Measurements from ENCODE around the gene AGAP2.
A peak's percentile ranks its signal among the peaks of the same experiment; 100 is the strongest.
"Not testable (repeated sequence)": the region's sequence is repeated elsewhere in the genome, so short reads cannot be mapped to it uniquely, and the experiment has no call there.

The AGAP2 gene

DNA sequence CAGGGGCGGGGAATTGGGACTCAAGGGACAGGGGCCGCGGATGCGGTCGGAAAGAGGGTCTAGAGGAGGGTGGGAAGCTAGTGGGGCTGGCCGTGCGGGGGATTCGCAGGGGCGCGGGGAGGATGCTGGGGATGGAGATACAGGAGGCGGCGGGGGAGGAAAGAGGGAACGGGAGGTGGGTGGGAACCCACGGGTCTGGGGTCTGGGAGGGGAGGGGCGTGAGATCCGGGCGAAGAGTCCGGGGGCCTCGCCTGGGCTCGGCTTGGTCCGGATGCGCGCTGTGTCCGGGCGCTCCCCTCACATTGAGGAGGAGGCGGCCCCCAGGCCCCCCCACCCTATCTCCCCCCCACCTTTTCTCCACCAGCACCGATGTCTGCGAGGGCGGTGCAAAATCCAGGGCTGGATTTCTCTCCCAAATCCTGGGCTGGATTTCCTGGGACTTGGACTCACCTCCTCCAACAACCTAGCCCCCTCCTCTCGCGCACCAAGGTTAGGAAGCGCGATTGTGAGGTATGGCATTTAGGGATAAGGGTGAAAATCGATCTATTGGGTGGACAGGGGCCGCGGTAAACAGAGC is at the start of gene AGAP2:
TSS of gene AGAP2 (minus strand) at position 82 of the 577 bp plus-strand sequence. CDS start 496 bp downstream, outside the sequence.
- FAIRE-seq, result no peak

DNA sequence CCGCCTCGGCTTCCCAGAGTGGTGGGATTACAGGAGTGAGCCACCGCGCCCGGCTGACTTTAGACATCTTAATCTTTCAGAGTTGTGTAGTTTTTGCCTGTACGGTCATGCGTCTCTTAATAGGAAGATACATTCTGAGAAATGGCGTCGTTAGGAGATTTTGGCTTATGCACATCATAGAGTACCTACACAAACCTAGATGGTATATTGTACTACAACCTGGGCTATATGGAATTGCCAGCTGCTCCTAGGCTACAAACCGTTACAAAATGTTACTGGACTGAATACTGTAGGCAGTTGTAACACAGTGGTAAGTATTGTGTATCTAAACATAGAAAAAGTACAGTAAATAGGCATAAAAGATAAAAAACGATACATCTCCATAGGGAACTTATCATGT is 45.3 kb upstream of the AGAP2 start:
- FAIRE-seq, result no peak

DNA sequence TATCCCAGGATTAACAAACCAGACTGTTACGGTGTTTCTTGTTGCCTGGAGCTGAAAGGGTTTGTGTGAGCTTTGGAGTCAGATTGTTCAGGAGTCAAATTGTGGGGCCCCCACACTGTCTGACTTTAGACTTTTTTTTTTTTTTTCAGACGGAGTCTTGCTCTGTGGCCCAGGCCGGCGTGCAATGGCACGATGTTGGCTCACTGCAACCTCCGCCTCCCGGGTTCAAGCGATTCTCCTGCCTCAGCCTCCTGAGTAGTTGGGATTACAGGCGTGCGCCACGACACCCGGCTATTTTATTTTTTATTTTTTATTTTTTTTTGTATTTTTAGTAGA is 44.9 kb upstream of the AGAP2 start:
- no peak for FAIRE-seq

DNA sequence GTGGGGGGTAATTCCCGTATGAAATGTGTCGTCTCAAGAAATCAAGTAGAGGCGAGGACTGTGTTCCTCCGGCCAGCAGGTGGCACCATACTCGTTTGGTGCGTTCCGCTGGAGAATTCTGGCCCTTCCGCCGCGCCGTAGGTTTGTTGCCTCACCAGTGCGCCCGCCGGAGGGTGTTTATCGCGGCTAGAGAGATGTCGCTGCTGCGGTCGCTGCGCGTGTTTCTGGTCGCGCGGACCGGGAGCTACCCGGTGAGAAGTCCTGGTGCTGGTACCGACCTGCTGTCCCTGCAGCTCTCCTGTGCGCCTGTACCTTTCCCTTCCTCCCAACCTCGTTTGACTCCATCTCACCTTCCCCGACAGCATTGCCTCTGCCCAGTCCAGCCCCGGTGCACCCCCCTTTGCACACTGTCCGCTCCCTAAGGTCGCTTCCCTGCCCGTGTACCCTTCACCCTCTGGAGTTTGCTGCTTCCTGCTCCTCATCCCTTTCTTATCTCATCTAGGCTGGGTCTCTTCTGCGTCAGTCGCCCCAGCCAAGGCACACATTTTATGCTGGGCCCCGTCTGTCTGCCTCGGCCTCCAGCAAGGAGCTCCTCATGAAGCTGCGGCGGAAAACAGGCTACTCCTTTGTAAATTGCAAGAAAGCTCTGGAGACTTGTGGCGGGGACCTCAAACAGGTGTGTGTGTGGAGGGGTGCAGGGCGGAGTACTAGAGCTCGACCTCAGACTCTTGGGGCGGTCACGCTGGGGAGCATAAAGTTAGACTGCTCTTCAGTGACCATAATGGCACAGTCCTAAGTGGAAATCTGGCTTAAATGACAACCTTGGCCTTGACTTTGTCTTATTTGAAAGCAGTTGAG is 44.3 kb upstream of the AGAP2 start, which contains the start of gene TSFM:
TSS of gene TSFM (plus strand) at position 180 of the 858 bp plus-strand sequence. CDS start at position 195, 15 bp downstream.
- peak; percentile 67 for FAIRE-seq

DNA sequence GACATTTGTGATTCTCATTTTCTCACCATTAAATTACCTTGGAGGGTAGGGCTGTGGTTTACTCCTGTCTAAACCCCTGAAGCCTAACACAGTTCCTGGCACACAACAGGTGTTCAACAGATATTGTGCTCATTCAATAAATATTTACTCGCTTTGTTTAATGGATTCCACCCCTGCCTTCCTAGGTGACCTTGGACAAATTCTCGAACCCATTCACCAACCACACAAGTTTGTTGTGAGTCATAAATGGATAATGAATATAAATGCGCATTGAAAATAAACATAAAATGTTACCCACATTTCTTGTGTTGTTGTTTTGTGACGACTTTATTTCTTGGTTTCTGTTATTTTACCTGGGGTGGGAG is 43.7 kb upstream of the AGAP2 start:
- no peak for FAIRE-seq

DNA sequence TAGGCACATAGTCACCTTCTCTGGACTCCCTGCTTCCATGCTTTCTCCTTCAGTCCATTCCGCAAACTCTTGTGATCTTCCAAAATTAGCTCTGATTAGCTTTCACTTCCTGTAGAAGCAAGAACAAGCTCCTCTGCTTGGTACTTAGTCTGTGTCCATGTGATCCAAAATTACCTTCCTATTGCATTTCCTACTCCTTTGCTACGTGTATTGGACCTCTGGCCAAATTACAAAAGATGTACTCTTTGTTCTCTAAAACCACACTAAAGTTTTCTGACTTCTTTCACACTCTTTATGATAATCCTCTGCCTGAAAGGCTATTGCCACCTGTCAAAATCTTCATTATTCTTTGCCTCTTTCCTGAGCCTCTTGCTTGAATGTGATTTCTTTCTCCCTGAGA is 43.3 kb upstream of the AGAP2 start:
- no peak for FAIRE-seq

DNA sequence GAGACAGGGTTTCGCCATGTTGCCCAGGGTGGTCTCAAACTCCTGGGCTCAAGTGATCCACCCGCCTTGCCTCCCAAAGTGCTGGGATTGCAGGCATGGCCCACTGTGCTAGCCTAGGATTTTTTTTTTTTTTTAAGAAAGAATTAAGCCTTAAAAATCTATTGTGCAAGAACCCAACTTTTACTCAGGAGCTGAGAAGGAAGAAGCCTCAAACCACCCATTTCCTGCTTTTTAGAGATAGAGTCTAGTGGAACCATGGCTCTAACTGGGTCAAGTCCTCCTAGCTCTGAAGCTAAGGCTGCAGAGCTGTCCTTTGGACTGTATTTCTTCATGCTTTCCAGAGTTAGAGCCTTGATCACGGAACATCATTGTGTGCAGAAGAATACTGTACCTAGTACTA is 42.7 kb upstream of the AGAP2 start:
- no peak for FAIRE-seq

DNA sequence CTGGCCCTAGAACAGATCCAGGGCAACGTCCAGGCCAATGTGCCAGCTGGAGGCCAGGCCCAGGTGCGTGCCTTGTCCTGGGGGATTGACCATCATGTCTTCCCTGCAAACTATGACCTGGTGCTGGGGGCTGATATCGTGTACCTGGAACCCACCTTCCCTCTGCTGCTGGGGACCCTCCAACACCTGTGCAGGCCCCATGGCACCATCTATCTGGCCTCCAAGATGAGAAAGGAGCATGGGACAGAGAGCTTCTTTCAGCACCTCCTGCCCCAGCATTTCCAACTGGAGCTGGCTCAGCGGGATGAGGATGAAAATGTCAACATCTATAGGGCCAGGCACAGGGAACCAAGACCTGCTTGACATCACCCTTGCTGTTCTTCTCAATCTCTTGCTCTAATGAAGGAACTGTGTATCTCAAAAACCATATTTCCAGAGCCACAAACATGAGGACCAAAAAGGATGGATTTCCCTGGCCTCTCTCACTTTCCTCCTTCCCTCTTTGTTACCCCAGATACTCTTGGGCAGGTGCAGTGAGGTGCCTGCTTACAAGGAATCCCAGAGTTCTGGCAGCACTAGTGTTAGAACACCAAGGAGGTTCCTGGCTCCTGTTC is 41.8 kb upstream of the AGAP2 start:
- no peak for FAIRE-seq

DNA sequence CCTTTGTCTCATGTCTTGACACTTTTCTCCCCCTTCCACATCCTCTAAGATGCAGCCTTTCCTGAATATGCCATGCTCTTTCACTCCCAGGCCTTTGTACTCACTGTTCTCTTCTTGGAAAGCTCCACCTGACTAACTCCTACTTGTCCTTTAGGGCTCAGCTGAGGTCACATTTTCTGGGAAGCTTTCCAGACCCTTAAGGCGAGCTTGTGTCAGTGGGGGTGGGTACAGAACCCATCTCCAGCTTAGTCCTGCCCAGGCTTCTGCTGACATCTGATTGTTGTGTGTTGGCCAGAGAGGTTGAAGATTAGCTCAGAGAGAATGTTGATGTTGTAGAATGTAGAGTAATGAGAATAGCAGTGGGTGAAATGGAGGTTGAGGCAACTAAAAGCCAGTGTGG is 41.2 kb upstream of the AGAP2 start:
- FAIRE-seq, result no peak

DNA sequence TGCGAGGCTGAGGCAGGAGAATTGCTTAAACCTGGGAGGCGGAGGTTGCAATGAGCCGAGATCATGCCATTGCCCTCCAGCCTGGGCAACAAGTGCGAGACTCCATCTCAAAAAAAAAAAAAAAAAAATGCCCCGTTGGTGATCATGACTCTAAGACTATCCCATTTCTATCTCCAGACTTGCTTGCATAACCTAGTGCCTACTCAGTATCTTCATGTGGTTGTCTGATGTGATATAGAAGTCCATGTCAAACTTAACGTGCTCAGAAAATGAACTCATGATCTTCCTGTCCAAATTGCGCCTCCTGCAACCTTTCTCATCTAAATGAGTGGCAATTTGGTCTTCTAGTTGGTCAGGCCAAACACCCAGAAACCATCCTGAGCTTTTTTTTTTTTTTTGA is 39.4 kb upstream of the AGAP2 start:
- no peak for FAIRE-seq

DNA sequence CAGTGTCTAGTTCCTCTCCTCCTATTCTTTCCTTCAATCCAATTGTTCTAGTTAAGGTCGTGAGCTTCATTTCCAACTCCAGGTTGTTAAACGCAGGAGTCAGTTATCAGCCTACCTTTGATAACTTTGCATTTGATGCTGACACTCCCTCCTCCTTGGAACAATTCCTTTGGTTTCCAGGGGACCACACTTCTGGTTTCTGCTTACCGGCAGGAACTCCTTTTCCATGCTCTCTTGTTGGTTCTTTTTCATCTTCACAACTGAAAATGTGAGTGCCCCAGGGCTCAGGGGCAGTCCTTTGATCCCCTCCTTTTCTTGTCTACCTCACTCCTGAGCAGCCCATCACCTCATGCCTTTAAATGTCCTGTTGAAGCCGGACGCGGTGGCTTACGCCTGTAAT is 38.8 kb upstream of the AGAP2 start:
- FAIRE-seq, result no peak

DNA sequence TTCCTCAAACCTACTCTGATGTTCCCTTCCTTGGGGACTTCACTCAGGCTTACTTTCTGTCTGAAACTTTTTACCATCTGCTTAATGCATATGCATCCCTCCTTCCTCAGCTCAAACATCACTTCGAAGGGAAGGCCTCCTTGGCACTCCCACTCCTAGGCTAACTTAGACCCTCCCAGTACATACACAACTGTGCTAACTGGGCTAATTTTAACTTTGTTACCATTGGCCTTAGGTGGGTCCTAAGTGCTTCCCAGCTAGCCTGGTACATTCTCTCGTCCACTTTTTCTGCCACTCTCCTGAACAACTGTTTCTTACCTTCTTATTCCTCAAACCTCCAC is 37.7 kb upstream of the AGAP2 start:
- FAIRE-seq, result no peak

DNA sequence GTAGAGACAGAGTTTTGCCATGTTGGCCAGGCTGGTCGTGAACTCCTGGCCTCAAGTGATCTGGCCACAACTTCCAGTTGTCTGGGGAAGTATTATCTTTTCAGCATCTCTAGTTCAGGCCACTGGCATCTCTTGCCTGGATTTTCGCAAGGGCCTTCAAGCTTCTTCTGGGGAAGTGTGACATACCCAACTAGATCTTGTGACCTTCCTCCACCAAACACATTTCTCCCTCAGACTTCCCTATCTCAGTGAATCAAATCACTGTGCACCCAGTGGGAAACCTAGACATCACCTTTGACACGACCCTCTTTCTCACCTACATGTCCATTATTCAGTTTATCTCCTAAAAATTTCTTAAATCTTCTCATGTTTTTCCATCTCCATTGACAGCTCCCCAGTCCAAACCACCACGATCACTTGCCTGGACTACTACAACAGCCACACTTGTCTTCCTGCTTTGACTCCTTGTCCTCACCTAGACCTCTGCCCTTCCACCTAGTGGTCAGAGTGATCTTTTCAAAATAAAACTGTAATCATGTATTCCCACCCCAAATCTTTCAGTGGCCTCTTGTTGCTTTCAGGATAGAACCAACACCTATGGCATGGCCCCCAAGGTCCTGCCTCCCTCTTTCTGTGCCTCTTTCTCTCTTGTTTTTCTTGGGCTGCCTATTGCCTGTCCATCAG is 37.2 kb upstream of the AGAP2 start:
- no peak for FAIRE-seq

DNA sequence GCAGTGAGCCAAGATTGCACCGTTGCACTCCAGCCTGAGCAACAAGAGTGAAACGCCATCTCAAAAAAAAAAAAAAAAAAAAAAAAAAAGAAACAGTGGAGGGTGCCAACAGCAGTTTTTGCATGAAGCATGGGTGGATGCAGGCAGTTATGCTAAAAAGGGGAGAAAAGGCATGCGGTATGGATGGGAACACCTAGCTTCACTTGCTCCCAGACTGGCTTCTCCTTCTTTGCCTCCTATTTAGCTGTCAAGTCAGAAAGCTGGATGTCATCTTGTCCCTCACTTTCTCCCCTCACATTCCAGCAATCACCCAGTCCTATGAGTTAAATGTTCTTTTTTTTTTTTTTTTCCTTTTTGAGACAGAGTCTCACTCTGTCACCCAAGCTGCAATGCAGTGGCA is 36.5 kb upstream of the AGAP2 start:
- FAIRE-seq, result no peak

DNA sequence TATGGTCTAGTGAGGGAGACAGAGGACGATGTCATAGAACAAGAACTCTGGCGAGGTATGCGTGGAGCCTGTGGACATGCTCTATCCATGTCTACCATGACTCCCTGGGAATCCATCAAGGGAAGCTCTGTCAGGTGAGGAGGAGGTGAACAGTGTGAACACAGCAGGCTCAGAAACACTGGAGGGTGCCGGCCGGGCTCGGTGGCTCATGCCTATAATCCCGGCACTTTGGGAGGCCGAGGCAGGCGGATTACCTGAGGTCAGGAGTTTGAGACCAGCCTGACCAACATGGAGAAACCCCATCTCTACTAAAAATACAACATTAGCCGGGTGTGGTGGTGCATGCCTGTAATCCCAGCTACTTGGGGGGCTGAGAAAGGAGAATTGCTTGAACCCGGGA is 36.1 kb upstream of the AGAP2 start:
- not testable (repeated sequence) for FAIRE-seq

DNA sequence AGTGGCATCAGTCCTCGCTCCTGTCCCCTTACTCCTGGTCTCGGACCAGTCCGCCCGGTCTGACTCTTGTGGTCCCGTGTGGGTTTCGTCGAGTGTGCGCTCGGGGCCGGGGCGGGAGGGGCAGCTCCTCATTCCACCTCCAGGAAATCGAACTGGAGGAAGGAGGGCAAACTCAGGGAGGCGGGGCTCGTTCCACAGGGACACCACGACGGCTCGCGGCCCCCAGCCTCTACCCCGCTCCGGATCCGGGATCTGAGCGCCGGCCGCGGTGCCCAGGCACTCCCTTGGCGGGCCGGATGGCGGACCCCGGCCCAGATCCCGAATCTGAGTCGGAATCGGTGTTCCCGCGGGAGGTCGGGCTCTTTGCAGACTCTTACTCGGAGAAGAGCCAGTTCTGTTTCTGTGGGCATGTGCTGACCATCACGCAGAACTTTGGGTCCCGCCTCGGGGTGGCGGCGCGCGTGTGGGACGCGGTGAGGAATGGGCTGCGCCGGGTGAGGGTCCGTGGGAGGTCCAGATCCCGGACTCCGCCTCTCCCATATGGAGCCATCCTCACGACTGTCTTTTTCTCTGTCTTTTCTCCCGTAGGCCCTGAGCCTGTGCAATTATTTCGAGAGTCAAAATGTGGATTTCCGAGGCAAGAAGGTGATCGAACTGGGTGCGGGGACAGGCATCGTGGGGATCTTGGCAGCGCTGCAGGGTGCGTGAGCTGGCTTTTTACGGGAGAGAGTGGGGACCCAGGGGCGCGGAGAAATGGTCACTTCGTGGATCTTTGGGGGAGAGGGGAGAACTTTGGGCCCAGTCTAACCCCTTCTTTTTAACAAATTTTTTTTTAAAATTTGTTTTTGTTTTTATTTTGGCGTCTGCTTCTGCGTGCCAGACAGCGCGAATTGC is 34.1 kb upstream of the AGAP2 start, which contains the start of gene EEF1AKMT3:
TSS of gene EEF1AKMT3 (plus strand) at position 186 of the 894 bp plus-strand sequence. CDS start at position 297, 111 bp downstream.
- FAIRE-seq, result no peak

DNA sequence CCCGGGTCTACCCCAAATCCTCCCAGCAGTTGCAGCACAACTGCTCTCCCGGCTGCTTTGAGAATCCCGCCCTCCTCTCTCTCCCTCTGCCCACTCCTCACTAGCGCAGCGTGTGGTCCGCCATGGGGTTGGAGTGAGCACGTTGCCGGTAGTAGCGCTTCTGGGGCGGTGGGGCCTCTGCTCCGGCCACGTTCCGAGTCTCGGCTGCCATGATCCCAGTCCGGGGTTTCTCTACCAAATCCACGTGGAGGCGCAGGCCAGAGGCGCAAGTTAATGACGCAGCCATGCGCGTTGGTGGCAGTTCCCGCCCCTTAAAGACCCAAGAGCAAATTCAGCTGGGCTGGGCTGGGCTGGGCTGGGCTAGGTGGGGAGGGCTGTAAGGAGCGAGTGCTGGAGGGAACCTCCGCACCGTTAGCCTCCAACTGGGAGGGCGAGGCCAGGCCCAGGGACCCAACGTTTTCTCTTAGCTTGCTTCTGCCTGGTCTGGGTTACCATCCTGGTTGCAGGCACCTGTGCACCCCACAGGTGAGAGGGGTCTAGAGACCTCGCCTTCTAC is 33.4 kb upstream of the AGAP2 start, which contains the start of gene METTL1:
TSS of gene METTL1 (minus strand) at position 233 of the 556 bp plus-strand sequence. CDS start at position 211, 22 bp downstream.
- FAIRE-seq, result peak; percentile 91

DNA sequence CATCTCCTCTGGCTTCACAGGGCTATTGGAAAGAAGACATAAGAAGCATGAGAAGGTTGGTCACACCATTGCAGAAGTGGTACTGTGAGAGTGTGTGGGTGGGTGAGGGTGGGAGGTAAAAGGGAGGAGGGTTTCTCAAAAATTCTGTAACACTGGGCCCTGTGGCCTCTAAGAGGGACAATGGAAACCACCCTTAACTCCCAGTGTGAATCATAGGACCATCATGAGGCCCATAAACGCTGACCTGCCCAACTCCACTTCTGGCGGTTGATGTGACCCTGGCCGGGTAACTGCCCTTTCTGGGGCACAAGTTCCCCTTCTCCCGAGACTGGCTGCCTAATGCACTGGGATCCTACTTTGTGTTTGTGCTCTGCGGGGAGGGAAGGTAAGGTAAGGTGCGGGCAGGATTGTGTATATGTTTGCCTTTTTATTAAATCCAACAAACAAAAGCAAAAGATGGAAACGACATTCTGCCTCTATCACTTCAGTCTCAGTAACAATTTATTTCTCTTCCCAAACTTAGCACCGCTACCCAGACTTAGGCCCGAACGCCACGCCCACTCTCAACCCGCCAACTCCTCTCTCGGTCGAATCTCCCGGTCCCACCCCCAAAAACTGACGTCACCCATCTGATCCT is 32.8 kb upstream of the AGAP2 start:
- peak; percentile 91 for FAIRE-seq

DNA sequence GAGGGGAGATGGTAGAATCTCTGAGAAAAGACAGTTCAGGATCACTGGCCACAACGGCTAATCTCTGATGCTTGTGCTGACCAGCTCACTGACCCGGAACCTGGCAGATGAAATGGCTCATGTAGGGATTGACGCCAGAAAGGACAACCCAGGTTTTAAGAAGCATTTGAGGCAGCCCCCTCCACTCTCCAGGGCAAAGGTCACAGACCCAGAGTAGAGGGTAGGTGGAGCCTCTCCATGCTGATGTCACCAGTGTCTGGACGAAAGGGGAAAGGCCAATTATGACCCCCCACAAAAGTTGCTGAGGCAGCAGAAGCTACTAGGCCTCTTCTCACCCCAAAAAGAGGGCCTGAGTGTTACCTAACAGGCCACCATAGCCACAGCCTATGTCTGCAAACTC is 32.2 kb upstream of the AGAP2 start:
- FAIRE-seq, result no peak

DNA sequence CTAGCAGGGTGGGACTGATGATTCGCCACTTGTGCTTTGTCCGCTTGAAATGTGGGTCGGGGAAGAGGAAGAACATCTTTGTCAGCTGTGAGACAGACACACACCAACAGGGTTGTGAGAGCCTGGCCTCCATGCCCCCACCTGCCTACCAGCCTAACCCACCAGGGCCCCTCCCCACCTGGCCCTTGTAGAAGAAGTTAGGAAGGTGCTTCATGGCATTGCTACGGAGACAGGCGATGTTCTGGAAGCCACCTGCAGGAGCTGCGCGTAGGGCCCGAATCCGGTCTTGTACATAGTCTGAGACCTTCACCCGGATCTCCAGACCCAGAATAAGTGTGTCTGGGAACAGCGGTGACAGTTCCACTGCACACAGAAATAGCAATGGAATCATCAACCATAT is 31.1 kb upstream of the AGAP2 start:
- no peak for FAIRE-seq

DNA sequence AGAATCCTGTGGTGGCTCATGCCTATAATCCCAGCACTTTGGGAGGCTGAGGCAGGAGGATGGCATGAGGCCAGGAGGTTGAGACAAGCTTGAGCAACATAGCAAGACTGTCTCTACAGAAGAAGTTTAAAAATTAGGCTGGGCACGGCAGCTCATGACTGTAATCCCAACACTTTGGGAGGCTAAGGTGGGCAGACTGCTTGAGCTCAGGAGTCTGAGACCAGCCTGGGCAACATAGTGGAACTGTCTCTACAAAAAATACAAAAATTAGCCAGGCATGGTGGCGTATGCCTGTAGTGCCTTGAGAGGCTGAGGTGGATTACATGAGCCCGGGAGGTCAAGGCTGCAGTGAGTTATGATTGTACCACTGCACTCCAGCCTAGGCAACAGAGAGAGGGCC is 29.3 kb upstream of the AGAP2 start:
- no peak for FAIRE-seq

DNA sequence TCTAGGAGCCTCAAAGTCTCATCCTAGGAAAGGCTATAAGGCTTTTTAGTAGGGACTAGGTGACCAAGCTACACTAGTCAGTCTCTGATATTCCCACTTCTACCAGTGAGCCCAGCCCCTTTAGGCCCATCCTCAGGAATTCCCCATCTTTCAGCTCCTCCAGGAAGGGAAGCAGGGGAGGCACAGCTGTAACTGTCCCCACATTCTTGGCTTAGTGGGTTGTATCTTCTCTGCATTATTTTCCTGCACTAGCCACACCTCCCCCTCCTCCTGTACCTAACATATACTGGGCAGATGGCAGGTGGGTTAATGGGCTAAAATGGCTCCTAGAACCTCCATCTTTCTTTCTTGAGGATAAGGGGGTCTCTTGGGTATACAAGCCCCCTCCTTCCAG is 28.8 kb upstream of the AGAP2 start:
- FAIRE-seq, result no peak
